Measurements from ENCODE around the gene RTTN. TPM values are rescaled to one million over a fixed set of nuclear protein-coding genes. Genes with fewer than 3 reads are reported as not detected.
A peak's percentile ranks its signal among the peaks of the same experiment; 100 is the strongest.

The RTTN gene
- total and polyA plus RNA-seq, 9 of the 15 experiments (the other 6 are each of a cell fraction or from before 2014, with no cell fraction given), result 3.1 to 18.3 (median 10.6) TPM

DNA sequence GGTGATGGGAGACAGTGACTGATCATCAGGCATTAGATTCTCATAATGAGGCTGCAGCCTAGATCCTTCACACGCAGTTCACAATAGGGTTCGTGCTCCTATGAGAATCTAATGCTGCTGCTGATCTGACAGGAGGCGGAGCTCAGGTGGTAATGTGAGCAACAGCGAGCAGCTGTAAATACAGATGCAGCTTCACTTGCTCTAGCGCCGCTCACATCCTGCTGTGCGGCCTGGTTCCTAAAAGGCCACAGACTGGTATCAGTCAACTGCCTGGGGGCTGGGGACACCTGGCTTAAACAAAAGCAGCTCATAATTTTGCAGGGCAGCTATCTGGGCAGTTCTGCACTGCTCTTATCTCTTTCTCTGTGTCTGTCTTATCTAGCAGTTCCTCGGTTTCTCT lies 237.4 kb downstream of the RTTN start:
- Histone ChIP-seq H3K4me2 (ENCODE audit: insufficient read depth, low read length) (no peak overlapping the region), H3K9me1 (ENCODE audit: control insufficient read depth, insufficient read depth, low read length) (no peaks in the 10 kb centered on the region), H3K9me3 (replicated peaks; ENCODE audit: control insufficient read depth, insufficient read depth, low read depth, low read length) (no peaks in the 10 kb centered on the region), H3K79me2 (ENCODE audit: control insufficient read depth, insufficient read depth, low read length) (no peaks in the 10 kb centered on the region), H3K9ac (ENCODE audit: insufficient read depth in 1 of 2, low read depth in 2 of 2, low read length in 2 of 2) (no peak overlapping the region), H4K20me1 (replicated peaks; ENCODE audit: control insufficient read depth, insufficient read depth, low read length) (no peaks in the 10 kb centered on the region), H3K36me3 (ENCODE audit: control insufficient read depth, insufficient read depth, low read length) (no peaks in the 10 kb centered on the region), H3K27me3 (ENCODE audit: control insufficient read depth in 2 of 2, insufficient read depth in 2 of 2, low read length in 2 of 2) (no peaks in the 10 kb centered on the region), H3K27ac (ENCODE audit: extremely low read depth, low read depth, low read length) (no peak overlapping the region), H2AFZ (ENCODE audit: low read depth, low read length) (no peak overlapping the region), H3K4me3 (no peak overlapping the region), H3K4me1 (replicated peaks in 1 of 2; ENCODE audit: control insufficient read depth in 2 of 2, insufficient read depth in 2 of 2, low read length in 2 of 2) (no peaks in the 10 kb centered on the region; a peak in 1 of 5 replicates)
- no TSS peak for BruUV-seq (replicated peaks)
- intact Hi-C loops (cut with micrococcal nuclease) (no loop called here), in situ Hi-C loops (cut with MboI) (no loop called here)
- DNase-seq (ENCODE audit: extremely low read depth in 1 of 4, low spot score in 3 of 4), result no peak
- ChIA-PET POLR2A (no interaction called here), CTCF (ENCODE audit: low intra/inter-chr PET ratio) (no interaction called here)
- TF ChIP-seq, protein P1, sequence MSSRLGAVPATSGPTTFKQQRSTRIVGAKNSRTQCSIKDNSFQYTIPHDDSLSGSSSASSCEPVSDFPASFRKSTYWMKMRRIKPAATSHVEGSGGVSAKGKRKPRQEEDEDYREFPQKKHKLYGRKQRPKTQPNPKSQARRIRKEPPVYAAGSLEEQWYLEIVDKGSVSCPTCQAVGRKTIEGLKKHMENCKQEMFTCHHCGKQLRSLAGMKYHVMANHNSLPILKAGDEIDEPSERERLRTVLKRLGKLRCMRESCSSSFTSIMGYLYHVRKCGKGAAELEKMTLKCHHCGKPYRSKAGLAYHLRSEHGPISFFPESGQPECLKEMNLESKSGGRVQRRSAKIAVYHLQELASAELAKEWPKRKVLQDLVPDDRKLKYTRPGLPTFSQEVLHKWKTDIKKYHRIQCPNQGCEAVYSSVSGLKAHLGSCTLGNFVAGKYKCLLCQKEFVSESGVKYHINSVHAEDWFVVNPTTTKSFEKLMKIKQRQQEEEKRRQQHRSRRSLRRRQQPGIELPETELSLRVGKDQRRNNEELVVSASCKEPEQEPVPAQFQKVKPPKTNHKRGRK (tag; IDR thresholded peaks at IDR 0.05), result no peak
- peak; percentile 8; the same call in 1 of the 2 replicates for TF ChIP-seq CBFA2T3 (IDR thresholded peaks at IDR 0.05)
- FAIRE-seq, result no peak
- WGBS (ENCODE audit: insufficient coverage, low coverage, missing lambda C conversion rate), result 30% methylated on average over 8 of the region's 8 CpGs
- ATAC-seq, result no peak; the same call in 2 of the 3 replicates

DNA sequence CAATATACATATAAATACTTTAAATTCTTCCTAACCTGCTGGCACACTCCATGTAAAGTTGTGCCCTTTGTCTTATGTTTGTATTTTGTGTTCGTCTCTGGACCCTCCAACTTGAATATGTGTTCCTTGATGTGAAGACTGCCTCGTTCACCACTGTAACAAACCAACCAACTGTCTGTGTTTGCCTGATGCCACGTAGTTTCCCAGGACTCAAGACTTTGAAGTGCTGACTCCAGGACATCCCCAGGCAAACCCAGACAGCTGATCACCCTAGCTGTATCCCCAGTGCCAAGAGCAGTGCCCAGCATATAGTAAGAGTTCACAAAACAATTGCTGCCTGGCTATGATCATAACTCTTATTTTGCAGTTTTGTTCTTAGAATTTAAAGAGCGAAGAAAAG lies 242.3 kb downstream of the RTTN start:
- no peaks in the 10 kb centered on the region for H4K20me1 ChIP-seq (replicated peaks; ENCODE audit: control insufficient read depth, insufficient read depth, low read length)
- no peak overlapping the region for H3K27ac ChIP-seq (ENCODE audit: extremely low read depth, low read depth, low read length)
- H3K4me2 ChIP-seq (ENCODE audit: insufficient read depth, low read length), result no peak overlapping the region
- no peak overlapping the region for H3K4me3 ChIP-seq
- FAIRE-seq, result no peak
- H3K4me1 ChIP-seq (replicated peaks in 1 of 2; ENCODE audit: control insufficient read depth in 2 of 2, insufficient read depth in 2 of 2, low read length in 2 of 2), result peaks cover 0 to 10% of the 10 kb centered on the region in 2 experiments; a peak in 2 of 5 replicates
- no peaks in the 10 kb centered on the region for H3K36me3 ChIP-seq (ENCODE audit: control insufficient read depth, insufficient read depth, low read length)
- no peaks in the 10 kb centered on the region for H3K9me3 ChIP-seq (replicated peaks; ENCODE audit: control insufficient read depth, insufficient read depth, low read depth, low read length)
- POLR2A ChIA-PET, result no interaction called here
- WGBS (ENCODE audit: insufficient coverage, low coverage, missing lambda C conversion rate), result 68% methylated on average over 4 of the region's 4 CpGs
- no peaks in the 10 kb centered on the region for H3K79me2 ChIP-seq (ENCODE audit: control insufficient read depth, insufficient read depth, low read length)
- intact Hi-C loops (cut with micrococcal nuclease), result loop anchor here (5.0 kb wide), 1 partner anchor 64 kb away; no protein-coding TSS in a partner anchor
- no peak overlapping the region for H3K9ac ChIP-seq (ENCODE audit: insufficient read depth in 1 of 2, low read depth in 2 of 2, low read length in 2 of 2)
- in situ Hi-C loops (cut with MboI), result no loop called here
- no peak for ATAC-seq
- CTCF ChIA-PET (ENCODE audit: low intra/inter-chr PET ratio), result no interaction called here
- H2AFZ ChIP-seq (ENCODE audit: low read depth, low read length), result no peak overlapping the region
- DNase-seq (ENCODE audit: extremely low read depth in 1 of 4, low spot score in 3 of 4), result no peak
- no peaks in the 10 kb centered on the region for H3K9me1 ChIP-seq (ENCODE audit: control insufficient read depth, insufficient read depth, low read length)
- BruUV-seq (replicated peaks), result no TSS peak
- H3K27me3 ChIP-seq (ENCODE audit: control insufficient read depth in 2 of 2, insufficient read depth in 2 of 2, low read length in 2 of 2), result no peaks in the 10 kb centered on the region
- no peak for TF ChIP-seq ZNF232 (CRISPR knock-in tag; IDR thresholded peaks at IDR 0.05)
- TF ChIP-seq, protein P2, sequence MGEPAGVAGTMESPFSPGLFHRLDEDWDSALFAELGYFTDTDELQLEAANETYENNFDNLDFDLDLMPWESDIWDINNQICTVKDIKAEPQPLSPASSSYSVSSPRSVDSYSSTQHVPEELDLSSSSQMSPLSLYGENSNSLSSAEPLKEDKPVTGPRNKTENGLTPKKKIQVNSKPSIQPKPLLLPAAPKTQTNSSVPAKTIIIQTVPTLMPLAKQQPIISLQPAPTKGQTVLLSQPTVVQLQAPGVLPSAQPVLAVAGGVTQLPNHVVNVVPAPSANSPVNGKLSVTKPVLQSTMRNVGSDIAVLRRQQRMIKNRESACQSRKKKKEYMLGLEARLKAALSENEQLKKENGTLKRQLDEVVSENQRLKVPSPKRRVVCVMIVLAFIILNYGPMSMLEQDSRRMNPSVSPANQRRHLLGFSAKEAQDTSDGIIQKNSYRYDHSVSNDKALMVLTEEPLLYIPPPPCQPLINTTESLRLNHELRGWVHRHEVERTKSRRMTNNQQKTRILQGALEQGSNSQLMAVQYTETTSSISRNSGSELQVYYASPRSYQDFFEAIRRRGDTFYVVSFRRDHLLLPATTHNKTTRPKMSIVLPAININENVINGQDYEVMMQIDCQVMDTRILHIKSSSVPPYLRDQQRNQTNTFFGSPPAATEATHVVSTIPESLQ (CRISPR knock-in tag; IDR thresholded peaks at IDR 0.05), result no peak
- TF ChIP-seq ZFP1 (CRISPR knock-in tag; IDR thresholded peaks at IDR 0.05), result no peak
- no peak for TF ChIP-seq SPI1 (IDR thresholded peaks at IDR 0.05; ENCODE audit: borderline replicate concordance, low read depth, low read length)
- no peak for TF ChIP-seq HNRNPK (IDR thresholded peaks at IDR 0.05; ENCODE audit: low read depth, low read length, poor library complexity, severe bottlenecking)
- TF ChIP-seq SAFB2 (IDR thresholded peaks at IDR 0.05; ENCODE audit: borderline replicate concordance, low read depth, low read length, severe bottlenecking), result no peak
- TF ChIP-seq ELF4 (CRISPR knock-in tag; IDR thresholded peaks at IDR 0.05), result no peak
- no peak for TF ChIP-seq MBD2 (IDR thresholded peaks at IDR 0.05; ENCODE audit: borderline replicate concordance, low read depth)
- no peak for TF ChIP-seq SP1 (CRISPR knock-in tag; IDR thresholded peaks at IDR 0.05)
- TF ChIP-seq, protein P3, sequence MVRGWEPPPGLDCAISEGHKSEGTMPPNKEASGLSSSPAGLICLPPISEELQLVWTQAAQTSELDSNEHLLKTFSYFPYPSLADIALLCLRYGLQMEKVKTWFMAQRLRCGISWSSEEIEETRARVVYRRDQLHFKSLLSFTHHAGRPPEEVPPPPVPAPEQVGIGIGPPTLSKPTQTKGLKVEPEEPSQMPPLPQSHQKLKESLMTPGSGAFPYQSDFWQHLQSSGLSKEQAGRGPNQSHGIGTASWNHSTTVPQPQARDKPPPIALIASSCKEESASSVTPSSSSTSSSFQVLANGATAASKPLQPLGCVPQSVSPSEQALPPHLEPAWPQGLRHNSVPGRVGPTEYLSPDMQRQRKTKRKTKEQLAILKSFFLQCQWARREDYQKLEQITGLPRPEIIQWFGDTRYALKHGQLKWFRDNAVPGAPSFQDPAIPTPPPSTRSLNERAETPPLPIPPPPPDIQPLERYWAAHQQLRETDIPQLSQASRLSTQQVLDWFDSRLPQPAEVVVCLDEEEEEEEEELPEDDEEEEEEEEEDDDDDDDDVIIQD (CRISPR knock-in tag; IDR thresholded peaks at IDR 0.05), result no peak
